HFF-Myc (cell line): Measurements from ENCODE around the gene TXNL4B.

ENCODE experiments used
- DNase-seq: peaks from one replicate; pipeline ENCODE4 v3.0.0-alpha.2; 2011; ENCODE audit warnings: low read depth; ENCODE audit errors: extremely low read depth
- H3K4me3 ChIP-seq: replicated peaks from 2 replicates; pipeline ENCODE4 v1.5.1; 2011; ENCODE audit warnings: low read depth, mild to moderate bottlenecking, control low read depth, low read length
- TF ChIP-seq, protein P1 (sequence below): IDR thresholded peaks from 2 replicates; pipeline ENCODE4 v1.5.1; 2012; ENCODE audit warnings: mild to moderate bottlenecking, low read depth, low read length, control low read depth; ENCODE audit errors: missing control alignments

Gene TXNL4B

GRCh38 chr16:72093448-72094265 is at the start of gene TXNL4B, which contains the start of gene DHX38:
TXNL4B (minus strand) TSS chr16:72093620; CDS start chr16:72090749, 2,871 bp downstream.
DHX38 (plus strand) TSS chr16:72093847; CDS start chr16:72096158, 2,311 bp downstream.
- peak; percentile 98 for DNase-seq
- TF ChIP-seq, protein P1, sequence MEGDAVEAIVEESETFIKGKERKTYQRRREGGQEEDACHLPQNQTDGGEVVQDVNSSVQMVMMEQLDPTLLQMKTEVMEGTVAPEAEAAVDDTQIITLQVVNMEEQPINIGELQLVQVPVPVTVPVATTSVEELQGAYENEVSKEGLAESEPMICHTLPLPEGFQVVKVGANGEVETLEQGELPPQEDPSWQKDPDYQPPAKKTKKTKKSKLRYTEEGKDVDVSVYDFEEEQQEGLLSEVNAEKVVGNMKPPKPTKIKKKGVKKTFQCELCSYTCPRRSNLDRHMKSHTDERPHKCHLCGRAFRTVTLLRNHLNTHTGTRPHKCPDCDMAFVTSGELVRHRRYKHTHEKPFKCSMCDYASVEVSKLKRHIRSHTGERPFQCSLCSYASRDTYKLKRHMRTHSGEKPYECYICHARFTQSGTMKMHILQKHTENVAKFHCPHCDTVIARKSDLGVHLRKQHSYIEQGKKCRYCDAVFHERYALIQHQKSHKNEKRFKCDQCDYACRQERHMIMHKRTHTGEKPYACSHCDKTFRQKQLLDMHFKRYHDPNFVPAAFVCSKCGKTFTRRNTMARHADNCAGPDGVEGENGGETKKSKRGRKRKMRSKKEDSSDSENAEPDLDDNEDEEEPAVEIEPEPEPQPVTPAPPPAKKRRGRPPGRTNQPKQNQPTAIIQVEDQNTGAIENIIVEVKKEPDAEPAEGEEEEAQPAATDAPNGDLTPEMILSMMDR, result no peak
- H3K4me3 ChIP-seq, result peak within 1 kb of the TSS; percentile 77

GRCh38 chr16:72142476-72142875 is 49.1 kb upstream of the TXNL4B start:
- TF ChIP-seq, protein P1, result no peak
- H3K4me3 ChIP-seq, result no peak overlapping the region
- no peak for DNase-seq

DNA sequence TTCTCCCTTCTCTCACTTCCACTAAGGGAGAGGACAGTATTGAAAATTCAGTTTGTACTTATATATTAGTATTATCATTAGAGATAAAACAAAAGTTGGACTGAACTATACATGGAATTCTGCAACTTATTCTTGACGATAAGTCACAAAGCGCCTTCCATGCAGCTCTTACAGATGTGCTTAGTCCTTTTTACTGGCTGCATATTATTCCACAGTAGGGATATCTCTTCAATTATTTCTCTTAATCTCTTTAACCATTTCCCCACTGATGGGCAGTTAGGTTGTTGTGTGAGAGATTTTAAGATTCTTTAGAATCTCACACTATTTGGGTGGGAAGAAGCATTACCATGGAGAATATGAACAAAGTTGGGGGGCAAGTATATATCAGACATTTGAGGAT is 46.5 kb upstream of the TXNL4B start:
- DNase-seq, result no peak
- H3K4me3 ChIP-seq, result no peak overlapping the region
- TF ChIP-seq, protein P1, result no peak

DNA sequence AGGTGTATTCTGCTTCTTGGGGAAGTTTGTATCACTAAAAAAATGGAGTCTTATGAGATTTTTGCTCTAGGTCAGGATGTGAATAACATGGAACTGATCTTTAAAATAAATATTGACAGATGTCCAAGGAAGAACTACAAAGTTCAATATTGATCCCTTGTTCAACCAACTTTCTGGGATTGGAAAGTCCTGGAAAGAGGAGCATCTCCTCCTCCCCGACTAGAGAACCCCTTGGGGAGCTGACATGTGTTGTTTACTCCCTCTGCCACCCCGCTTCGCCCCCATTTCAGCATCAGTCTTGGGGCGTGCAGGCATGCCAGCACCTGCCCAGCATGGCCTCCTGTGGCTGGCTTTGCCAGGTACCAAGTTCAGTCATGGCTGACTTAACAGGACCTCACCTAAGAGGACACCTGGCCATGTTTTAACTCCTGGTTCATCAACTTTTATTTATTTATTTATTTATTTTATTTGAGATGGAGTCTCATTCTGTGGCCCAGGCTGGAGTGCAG is 44.7 kb upstream of the TXNL4B start:
- TF ChIP-seq, protein P1, result no peak
- no peak overlapping the region for H3K4me3 ChIP-seq
- DNase-seq, result no peak

- no peak overlapping the region for H3K4me3 ChIP-seq
- TF ChIP-seq, protein P1, result no peak
- DNase-seq, result no peak
These were observed 44.1 kb upstream of the TXNL4B start for GRCh38 chr16:72137380-72138063.

- no peak for DNase-seq
- TF ChIP-seq, protein P1, result no peak
- H3K4me3 ChIP-seq, result no peak overlapping the region
These were observed 41.1 kb upstream of the TXNL4B start for GRCh38 chr16:72134507-72134906.
